Measurements from ENCODE around the gene PRDM2.

The PRDM2 gene

GRCh38 chr1:13836136-13836535, 136.1 kb downstream of the PRDM2 start:
- Histone ChIP-seq H2AFZ (ENCODE audit: low read length) (no peak overlapping the region), H3K9me3 (replicated peaks; ENCODE audit: insufficient read depth, low read length) (no peaks in the 10 kb centered on the region), H4K20me1 (ENCODE audit: insufficient read depth, low read length) (no peaks in the 10 kb centered on the region), H3K9me2 (replicated peaks; ENCODE audit: insufficient read depth, low read length) (no peaks in the 10 kb centered on the region), H3F3A (ENCODE audit: insufficient read depth, low read length) (no peaks in the 10 kb centered on the region), H3K79me2 (ENCODE audit: low read length) (no peaks in the 10 kb centered on the region), H3K27ac (ENCODE audit: low read length) (no peak overlapping the region), H3K9ac (ENCODE audit: low read length) (no peak overlapping the region), H3K27me3 (replicated peaks; ENCODE audit: insufficient read depth, low read length) (no peaks in the 10 kb centered on the region), H3K36me3 (replicated peaks; ENCODE audit: insufficient read depth, low read length) (no peaks in the 10 kb centered on the region), H3K4me3 (ENCODE audit: low read length) (no peak overlapping the region), H3K4me2 (ENCODE audit: low read depth, low read length) (no peak overlapping the region), H3K4me1 (ENCODE audit: low read length) (no peaks in the 10 kb centered on the region)
- TF ChIP-seq EZH2 (optimal IDR thresholded peaks at IDR 0.05; ENCODE audit: low read depth, low read length) (no peak), EZH2phosphoT487 (IDR thresholded peaks at IDR 0.05; ENCODE audit: low read length) (no peak)
- TF ChIP-seq, protein P1, sequence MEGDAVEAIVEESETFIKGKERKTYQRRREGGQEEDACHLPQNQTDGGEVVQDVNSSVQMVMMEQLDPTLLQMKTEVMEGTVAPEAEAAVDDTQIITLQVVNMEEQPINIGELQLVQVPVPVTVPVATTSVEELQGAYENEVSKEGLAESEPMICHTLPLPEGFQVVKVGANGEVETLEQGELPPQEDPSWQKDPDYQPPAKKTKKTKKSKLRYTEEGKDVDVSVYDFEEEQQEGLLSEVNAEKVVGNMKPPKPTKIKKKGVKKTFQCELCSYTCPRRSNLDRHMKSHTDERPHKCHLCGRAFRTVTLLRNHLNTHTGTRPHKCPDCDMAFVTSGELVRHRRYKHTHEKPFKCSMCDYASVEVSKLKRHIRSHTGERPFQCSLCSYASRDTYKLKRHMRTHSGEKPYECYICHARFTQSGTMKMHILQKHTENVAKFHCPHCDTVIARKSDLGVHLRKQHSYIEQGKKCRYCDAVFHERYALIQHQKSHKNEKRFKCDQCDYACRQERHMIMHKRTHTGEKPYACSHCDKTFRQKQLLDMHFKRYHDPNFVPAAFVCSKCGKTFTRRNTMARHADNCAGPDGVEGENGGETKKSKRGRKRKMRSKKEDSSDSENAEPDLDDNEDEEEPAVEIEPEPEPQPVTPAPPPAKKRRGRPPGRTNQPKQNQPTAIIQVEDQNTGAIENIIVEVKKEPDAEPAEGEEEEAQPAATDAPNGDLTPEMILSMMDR (IDR thresholded peaks at IDR 0.05; ENCODE audit: low read length): no peak
- DNase-seq: no peak

- Histone ChIP-seq H3K27ac (ENCODE audit: low read length) (no peak overlapping the region), H3F3A (ENCODE audit: insufficient read depth, low read length) (no peaks in the 10 kb centered on the region), H3K9me3 (replicated peaks; ENCODE audit: insufficient read depth, low read length) (no peaks in the 10 kb centered on the region), H3K4me1 (ENCODE audit: low read length) (no peaks in the 10 kb centered on the region), H3K4me3 (ENCODE audit: low read length) (no peak overlapping the region), H3K27me3 (replicated peaks; ENCODE audit: insufficient read depth, low read length) (no peaks in the 10 kb centered on the region), H3K36me3 (replicated peaks; ENCODE audit: insufficient read depth, low read length) (no peaks in the 10 kb centered on the region), H4K20me1 (ENCODE audit: insufficient read depth, low read length) (no peaks in the 10 kb centered on the region), H3K9me2 (replicated peaks; ENCODE audit: insufficient read depth, low read length) (no peaks in the 10 kb centered on the region), H3K9ac (ENCODE audit: low read length) (no peak overlapping the region), H3K79me2 (ENCODE audit: low read length) (no peaks in the 10 kb centered on the region), H2AFZ (ENCODE audit: low read length) (no peak overlapping the region), H3K4me2 (ENCODE audit: low read depth, low read length) (no peak overlapping the region)
- no peak for TF ChIP-seq EZH2phosphoT487 (IDR thresholded peaks at IDR 0.05; ENCODE audit: low read length)
- TF ChIP-seq, protein P1 (IDR thresholded peaks at IDR 0.05; ENCODE audit: low read length): no peak
- TF ChIP-seq EZH2 (optimal IDR thresholded peaks at IDR 0.05; ENCODE audit: low read depth, low read length): no peak
- DNase-seq: no peak
Measured at GRCh38 chr1:13836631-13837030, 136.6 kb downstream of the PRDM2 start.

DNA sequence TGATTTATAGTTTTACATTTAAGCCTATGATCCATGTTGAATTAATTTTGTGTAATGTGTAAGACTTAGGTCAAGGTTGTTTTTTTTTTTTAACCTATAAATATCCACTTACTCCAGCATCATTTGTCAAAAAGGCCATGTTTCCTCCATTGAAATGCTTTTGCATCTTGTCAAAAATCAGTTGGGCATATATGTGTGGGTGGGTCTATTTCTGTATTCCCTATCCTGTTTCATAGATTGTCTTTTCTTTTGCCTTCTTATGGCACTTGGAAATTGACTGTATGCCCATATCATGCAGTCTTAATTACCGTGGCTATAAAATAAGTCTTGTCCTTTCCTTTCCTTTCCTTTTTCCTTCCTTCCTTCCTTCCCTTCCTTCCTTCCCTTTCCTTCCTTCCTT, 138.2 kb downstream of the PRDM2 start:
- no peak overlapping the region for H3K27ac ChIP-seq (ENCODE audit: low read length)
- no peak for TF ChIP-seq EZH2 (optimal IDR thresholded peaks at IDR 0.05; ENCODE audit: low read depth, low read length)
- TF ChIP-seq, protein P1 (IDR thresholded peaks at IDR 0.05; ENCODE audit: low read length): no peak
- no peak for TF ChIP-seq EZH2phosphoT487 (IDR thresholded peaks at IDR 0.05; ENCODE audit: low read length)
- no peak for DNase-seq

More for the DNA sequence above, 138.2 kb downstream of the PRDM2 start:
- Histone ChIP-seq H3K9ac (ENCODE audit: low read length) (no peak overlapping the region), H3K4me2 (ENCODE audit: low read depth, low read length) (no peak overlapping the region), H3K9me2 (replicated peaks; ENCODE audit: insufficient read depth, low read length) (no peaks in the 10 kb centered on the region), H3K9me3 (replicated peaks; ENCODE audit: insufficient read depth, low read length) (no peaks in the 10 kb centered on the region), H3F3A (ENCODE audit: insufficient read depth, low read length) (no peaks in the 10 kb centered on the region), H2AFZ (ENCODE audit: low read length) (no peak overlapping the region), H3K36me3 (replicated peaks; ENCODE audit: insufficient read depth, low read length) (no peaks in the 10 kb centered on the region), H3K79me2 (ENCODE audit: low read length) (no peaks in the 10 kb centered on the region), H3K27me3 (replicated peaks; ENCODE audit: insufficient read depth, low read length) (no peaks in the 10 kb centered on the region), H3K4me1 (ENCODE audit: low read length) (no peaks in the 10 kb centered on the region), H3K4me3 (ENCODE audit: low read length) (no peak overlapping the region), H4K20me1 (ENCODE audit: insufficient read depth, low read length) (no peaks in the 10 kb centered on the region)
